ENCODE results near the gene PRKN. TPM values are rescaled to one million over a fixed set of nuclear protein-coding genes. Genes with fewer than 3 reads are reported as not detected.

PRKN gene
- total RNA-seq, 1 experiment from 2014 or later = 2.0 TPM

DNA sequence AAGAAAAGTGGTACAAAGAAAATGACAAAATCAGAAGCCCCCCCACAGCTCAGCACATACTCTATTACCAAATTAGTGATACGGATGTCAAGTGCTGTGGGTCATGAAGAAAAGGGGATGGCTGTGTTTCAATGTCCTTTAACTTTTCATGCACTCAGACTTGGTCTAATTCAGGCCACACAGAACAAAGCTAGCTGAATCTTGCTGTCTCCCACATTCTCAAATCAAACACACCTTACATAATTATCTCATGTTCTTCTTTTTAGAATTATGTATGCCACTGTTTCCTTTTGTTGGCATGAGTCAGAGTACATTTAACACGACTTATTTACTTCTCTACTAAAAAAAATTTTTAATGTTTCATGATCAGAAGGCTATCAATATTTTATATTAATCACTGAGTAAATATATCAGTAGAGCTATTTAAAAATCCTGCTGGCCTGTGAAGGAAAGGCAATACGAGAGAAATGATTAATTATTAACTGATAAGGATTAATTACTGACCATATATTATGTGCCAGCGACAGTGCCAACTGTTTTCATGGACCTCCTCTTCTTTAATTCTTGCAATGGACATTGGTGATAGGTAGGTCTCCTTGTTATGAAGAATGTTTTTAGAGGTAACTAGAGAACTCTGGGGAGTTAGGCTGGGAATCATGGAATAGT is 857.2 kb downstream of the PRKN start:
- Histone ChIP-seq H3K56ac (ENCODE audit: insufficient read length, low read depth, low read length) (no peak overlapping the region), H3T11ph (ENCODE audit: low read length) (no peak overlapping the region), H2BK120ac (ENCODE audit: low read depth, low read length, poor library complexity, severe bottlenecking) (no peak overlapping the region), H2BK20ac (ENCODE audit: low read depth, low read length, poor library complexity, severe bottlenecking) (no peak overlapping the region), H4K20me1 (ENCODE audit: control insufficient read depth, insufficient read depth, insufficient read length) (no peaks in the 10 kb centered on the region), H2AFZ (ENCODE audit: low read length) (no peak overlapping the region), H3K79me1 (ENCODE audit: insufficient read depth, low read depth, low read length, poor library complexity, severe bottlenecking) (no peaks in the 10 kb centered on the region), H3K27ac (ENCODE audit: insufficient read length, low read depth, low read length) (no peak overlapping the region), H3K23me2 (ENCODE audit: insufficient read length, low read depth, low read length, poor library complexity, severe bottlenecking) (no peaks in the 10 kb centered on the region), H3K9ac (ENCODE audit: extremely low read depth, insufficient read length, low read length) (no peak overlapping the region), H3K4ac (ENCODE audit: low read depth, low read length) (no peak overlapping the region), H3K9me3 (ENCODE audit: control insufficient read depth, low read depth, low read length) (no peaks in the 10 kb centered on the region), H4K8ac (replicated peaks; ENCODE audit: insufficient read length, low read depth, low read length) (no peak overlapping the region), H3K18ac (ENCODE audit: insufficient read length, low read depth, low read length) (no peak overlapping the region), H2AK5ac (ENCODE audit: insufficient read length, low read length) (no peak overlapping the region), H3K4me2 (ENCODE audit: insufficient read depth, insufficient read length, low read length) (no peak overlapping the region), H3K23ac (ENCODE audit: insufficient read length, low read depth, low read length) (no peak overlapping the region), H3K14ac (ENCODE audit: insufficient read depth, low read length) (no peak overlapping the region), H3K27me3 (ENCODE audit: insufficient read depth, low read length) (no peaks in the 10 kb centered on the region), H3K79me2 (ENCODE audit: insufficient read depth, low read length) (no peaks in the 10 kb centered on the region), H2BK5ac (ENCODE audit: insufficient read length, low read length) (no peak overlapping the region), H4K91ac (ENCODE audit: insufficient read length, low read depth, low read length) (no peak overlapping the region), H3K4me1 (ENCODE audit: insufficient read depth, low read length) (no peaks in the 10 kb centered on the region), H4K5ac (ENCODE audit: insufficient read length, low read depth, low read length) (no peak overlapping the region), H2BK15ac (ENCODE audit: low read depth, low read length) (no peak overlapping the region), H2BK12ac (ENCODE audit: insufficient read length, low read depth, low read length) (no peak overlapping the region)
- WGBS (ENCODE audit: extremely low coverage, insufficient read length, low lambda C conversion rate) = no CpG with 5 or more reads among the region's 4 CpGs
- TF ChIP-seq, protein P1, sequence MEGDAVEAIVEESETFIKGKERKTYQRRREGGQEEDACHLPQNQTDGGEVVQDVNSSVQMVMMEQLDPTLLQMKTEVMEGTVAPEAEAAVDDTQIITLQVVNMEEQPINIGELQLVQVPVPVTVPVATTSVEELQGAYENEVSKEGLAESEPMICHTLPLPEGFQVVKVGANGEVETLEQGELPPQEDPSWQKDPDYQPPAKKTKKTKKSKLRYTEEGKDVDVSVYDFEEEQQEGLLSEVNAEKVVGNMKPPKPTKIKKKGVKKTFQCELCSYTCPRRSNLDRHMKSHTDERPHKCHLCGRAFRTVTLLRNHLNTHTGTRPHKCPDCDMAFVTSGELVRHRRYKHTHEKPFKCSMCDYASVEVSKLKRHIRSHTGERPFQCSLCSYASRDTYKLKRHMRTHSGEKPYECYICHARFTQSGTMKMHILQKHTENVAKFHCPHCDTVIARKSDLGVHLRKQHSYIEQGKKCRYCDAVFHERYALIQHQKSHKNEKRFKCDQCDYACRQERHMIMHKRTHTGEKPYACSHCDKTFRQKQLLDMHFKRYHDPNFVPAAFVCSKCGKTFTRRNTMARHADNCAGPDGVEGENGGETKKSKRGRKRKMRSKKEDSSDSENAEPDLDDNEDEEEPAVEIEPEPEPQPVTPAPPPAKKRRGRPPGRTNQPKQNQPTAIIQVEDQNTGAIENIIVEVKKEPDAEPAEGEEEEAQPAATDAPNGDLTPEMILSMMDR (conservative IDR thresholded peaks at IDR 0.05) = no peak
- Mint-ChIP-seq H3K36me3 (ENCODE audit: insufficient read depth in 1 of 3, low read depth in 3 of 3) (no peaks in the 10 kb centered on the region; a peak in 1 of 7 replicates), H3K9me3 (no peaks in the 10 kb centered on the region; a peak in 1 of 5 replicates), H3K4me3 (no peak overlapping the region), H3K27me3 (ENCODE audit: low read depth) (no peaks in the 10 kb centered on the region), H3K27ac (no peak overlapping the region), H3K4me1 (no peaks in the 10 kb centered on the region)
- no peak for DNase-seq
